ENCODE data around the gene LMF1. TPM values are rescaled to one million over a fixed set of nuclear protein-coding genes. Genes with fewer than 3 reads are reported as not detected.
A peak's percentile ranks its signal among the peaks of the same experiment; 100 is the strongest.

The LMF1 gene
- total RNA-seq, 1 donor from 2014 or later = 40.6 TPM

DNA sequence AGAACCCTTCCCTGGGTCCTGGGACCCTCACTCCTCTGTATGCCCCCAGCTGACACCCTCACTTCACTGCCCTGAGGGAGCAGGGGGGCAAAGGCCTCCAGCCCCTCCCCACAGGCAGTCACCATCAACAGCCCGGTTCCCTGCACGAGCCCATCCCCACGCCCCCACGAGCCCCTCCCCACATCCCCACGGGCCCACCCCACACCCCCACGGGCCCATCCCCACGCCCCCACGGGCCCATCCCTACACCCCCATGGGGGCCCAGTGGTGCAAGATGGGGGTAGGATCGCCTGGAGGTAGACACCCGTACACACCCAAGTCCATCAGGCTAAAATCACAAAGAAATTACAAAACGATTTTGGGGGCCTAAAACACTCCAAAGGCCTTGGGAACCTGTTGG lies 42.3 kb downstream of the LMF1 start:
- DNase-seq = no peak

GRCh38 chr16:927931-928330 lies 42.9 kb downstream of the LMF1 start:
- DNase-seq = no peak

DNA sequence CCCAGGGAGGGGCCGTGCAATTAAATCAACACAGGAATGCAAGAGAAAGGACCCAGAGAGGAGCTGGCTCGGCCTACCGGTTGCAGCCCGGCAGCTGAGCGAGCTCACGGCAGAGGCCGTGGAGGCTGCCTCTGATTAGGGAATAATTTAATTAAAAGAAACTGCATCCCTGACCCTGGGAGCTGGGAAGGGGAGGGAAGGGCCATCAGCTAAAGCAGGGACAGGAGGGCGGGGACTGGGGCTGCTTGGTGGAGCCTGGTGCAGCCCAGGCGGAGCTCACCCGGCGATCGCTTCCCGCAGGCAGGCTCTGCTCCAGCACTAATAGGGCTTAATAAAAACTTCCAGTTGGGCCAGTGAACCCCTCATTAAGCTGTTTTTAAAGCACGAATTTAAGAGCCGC lies 43.4 kb downstream of the LMF1 start:
- no peak for DNase-seq

DNA sequence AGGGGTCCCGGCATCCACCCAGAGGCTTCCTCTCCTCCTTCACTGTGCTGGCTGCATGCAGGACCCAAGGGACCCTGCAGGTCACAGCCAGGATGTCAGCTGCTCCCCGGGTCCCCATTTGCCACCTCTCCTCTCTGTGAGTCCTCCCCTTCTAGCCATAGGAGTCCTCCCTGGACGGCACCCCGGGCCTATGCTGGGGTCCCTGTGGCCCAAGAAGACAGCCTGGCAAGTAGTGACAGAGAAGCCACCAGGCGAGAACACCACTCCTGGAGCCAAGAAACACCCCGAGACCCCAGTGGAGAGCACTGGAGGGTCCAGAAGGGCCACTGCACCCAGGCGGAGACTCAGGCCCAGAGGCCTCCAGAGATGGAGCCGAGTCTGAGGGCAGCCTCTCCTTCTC lies 44.1 kb downstream of the LMF1 start:
- DNase-seq = no peak

GRCh38 chr16:924806-925205 lies 46.0 kb downstream of the LMF1 start:
- no peak for DNase-seq

DNA sequence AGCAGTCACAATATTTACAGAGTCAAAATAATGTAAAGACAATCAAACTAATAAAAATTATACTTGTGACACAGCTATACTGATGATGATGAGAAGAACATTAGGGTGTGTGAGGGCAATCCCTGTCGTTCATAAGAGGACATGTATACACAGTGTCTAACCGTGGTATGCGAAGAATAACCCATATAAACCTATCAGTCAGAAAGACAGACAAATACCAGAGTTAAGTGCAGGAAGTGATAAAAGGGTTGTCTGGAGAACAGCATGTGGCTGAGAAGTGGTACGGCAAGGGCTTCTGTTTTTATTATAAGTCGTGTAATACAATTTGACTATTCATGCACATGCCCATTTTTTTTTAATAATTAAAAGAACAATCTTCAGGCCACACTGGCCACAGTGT lies 46.7 kb downstream of the LMF1 start:
- no peak for DNase-seq

DNA sequence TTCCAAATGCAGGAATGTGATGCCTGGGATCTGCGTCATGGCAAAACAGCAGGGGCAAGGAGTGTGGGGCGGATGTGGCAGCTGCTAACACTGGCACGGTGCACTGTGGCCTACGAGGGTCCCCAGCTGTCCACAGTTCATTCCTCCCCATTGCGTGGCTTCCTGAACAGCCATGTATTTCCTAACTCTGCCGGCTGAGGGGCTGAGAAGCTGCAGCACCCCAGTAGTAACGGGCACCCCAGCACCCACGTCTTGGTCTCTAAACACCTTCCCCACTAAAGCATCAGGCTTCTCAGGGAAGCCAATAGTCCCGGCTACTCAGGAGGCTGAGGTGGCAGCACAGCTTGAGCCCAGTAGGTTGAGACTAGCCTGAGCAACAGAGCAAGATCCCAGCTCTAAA lies 47.6 kb downstream of the LMF1 start:
- no peak for DNase-seq

GRCh38 chr16:922051-922450 lies 48.7 kb downstream of the LMF1 start:
- peak; percentile 47 for DNase-seq

DNA sequence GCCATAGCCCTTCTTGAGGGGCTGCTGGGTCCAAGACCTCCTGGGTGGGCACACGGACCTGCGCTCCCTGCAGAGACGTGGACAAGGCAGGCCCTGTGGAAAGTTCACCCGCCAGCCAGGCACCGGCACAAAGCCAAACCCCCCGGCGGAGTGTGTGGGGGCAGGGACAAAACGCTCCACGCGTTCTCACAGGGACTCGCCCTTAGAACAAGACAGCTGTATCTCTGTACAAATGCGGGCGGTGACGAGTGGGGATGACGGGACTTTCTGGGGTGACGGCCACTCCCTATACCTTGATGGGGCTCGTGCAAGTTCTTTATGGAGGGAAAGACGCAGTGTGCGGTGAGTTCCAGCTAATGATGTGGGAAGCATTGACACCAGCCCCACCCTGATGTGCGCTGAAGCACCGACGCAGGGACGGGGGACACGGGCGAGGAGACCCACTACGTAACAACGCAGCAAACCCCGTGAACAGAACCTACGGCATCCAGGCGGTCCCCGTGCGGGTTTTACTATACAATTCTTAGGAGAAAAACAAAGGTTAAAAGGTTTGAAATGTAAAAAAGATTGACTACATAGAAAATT lies 49.4 kb downstream of the LMF1 start:
- peak; percentile 50 for DNase-seq

DNA sequence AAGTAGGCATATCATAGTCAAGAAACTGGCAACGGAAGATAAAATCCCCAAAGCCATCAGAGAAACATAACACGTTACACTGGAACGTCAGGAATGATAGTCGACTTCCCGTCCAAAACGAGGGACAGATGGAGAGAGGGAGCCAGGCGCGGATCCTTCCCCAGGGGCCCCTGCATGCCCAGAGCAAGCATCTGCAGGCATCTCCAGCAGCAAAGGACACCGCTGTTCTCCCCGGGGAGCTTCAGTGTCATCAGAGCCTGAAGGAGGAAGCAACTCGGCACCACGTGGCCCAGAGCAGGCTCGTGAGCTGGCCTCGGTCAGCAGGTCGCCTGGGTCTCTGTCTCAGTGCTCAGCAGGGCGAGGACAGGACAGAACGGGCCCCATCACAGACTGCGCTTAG lies 50.1 kb downstream of the LMF1 start:
- DNase-seq = peak; percentile 85

- peak; percentile 69 for DNase-seq
Observed at GRCh38 chr16:920051-920681, 50.6 kb downstream of the LMF1 start.

GRCh38 chr16:919658-920050 lies 51.1 kb downstream of the LMF1 start:
- no peak for DNase-seq

GRCh38 chr16:918741-919657 lies 51.8 kb downstream of the LMF1 start:
- no peak for DNase-seq

GRCh38 chr16:918068-918467 lies 52.7 kb downstream of the LMF1 start:
- DNase-seq = no peak

GRCh38 chr16:917591-918061 lies 53.2 kb downstream of the LMF1 start:
- DNase-seq = no peak

DNA sequence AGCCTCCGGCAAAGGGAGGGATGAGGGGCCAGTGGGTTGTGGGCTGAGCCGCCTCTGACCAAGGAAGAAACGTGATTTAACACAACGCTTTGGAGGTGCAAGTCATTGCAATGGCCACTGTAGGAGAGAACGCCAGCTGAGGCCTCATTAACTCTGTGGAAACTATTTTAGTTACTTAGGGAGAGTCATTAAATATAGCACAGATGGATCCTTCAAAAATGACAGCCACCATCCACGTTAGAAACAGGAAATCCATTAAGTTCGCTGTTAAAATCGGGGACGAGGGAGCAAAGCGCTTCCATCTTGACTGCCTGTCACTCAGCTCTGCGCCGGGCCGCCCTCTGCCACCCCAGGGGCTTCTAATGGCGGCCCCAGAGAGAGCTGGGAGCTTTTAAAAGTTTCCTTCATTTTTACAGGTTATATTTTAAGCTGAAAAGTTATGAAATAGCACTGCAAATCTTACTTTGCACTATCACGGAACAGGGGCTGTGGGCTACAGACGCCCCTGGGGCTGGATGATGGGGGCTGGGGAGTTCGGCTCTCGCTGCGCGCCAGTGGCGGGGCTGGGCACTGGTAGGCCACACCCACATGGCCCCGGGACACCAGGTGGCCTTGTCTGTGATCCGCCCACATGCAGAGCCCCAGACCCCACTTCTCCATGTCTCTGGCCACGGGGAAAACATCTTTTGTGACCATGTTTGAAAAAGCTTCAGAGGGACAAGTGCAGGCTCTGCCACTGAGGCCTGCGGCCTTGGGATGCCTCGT lies 54.6 kb downstream of the LMF1 start:
- no peak for DNase-seq

DNA sequence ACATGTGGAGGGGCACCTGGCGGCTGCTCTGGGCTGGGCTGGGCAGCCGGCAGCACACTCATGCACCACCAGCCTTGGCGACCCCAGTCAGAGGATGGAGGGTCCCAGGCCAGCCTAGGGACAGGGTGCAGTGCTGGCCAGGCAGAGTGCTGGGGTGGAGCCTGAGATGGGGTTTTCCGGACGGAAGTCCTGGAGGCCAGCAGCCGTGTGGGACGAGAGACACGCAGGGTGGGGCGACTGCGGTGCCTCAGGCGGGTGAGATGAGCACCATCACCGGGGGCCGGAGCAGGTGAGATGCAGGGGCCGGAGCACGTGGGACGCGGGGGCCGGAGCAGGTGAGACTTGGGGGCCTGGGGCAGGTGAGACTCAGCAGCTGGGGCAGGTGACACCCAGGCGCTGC lies 55.2 kb downstream of the LMF1 start:
- DNase-seq = no peak

DNA sequence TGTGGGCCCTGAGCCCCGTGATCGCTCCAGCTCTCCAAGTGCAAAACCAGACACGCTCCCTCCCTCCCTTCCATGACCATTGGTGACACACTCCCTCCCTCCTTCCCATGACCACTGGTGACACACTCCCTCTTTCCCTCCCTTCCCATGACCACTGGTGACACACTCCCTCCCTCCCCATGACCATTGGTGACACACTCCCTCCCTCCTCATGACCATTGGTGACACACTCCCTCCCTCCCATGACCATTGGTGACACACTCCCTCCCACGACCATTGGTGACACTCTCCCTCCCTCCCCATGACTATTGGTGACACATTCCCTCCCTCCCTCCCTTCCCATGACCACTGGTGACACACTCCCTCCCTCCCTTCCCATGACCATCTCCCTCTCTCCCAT lies 56.3 kb downstream of the LMF1 start:
- no peak for DNase-seq

DNA sequence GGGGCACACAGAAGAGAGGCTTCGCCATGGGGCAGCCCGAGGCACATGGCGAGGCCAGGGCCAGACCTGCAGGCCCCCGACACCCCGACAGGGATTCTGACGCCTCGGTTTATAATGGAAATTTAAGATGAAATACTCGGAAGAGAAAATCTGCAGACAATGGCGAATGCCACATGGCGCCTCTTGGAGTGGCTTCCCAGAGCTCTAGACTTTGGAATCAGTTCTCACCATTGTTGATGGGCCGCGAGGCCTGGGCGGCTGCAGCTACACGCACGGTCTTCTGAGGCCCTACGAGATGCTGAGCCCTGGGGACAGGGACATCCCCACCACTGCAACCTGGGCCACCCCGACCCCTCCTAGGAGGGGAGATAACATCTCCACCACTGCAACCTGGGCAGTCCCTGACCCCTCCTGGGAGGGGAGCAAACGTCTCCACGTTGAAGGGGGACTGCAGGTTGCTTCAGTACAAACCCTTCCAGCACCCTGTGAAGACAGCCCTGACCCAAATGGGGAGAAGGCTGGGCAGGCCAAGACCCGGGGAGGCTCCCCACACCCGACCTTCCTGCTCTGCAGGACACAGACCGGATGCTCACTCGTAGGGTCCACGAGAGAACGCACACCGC lies 56.9 kb downstream of the LMF1 start:
- no peak for DNase-seq

GRCh38 chr16:912684-913613 lies 57.8 kb downstream of the LMF1 start:
- DNase-seq = peak; percentile 93

DNA sequence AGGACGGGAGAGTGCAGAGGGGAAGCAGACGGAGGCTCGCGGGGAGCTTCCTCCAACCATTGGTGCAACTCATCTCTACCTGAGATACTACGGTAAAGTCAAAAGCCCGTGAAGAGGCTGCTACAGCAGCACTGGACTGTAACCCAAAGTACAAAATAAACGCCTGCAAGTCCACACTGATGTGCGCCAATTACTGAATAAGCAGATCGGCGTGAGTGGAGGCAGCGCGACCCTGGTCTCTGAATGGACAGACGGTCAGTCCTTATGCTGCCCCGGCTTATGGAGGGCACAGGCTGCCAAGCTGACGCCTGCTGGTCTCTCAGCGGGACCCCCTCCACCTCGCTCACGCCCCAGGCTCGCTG lies 58.5 kb downstream of the LMF1 start:
- no peak for DNase-seq
